Smooth muscle cell (in vitro differentiated cells): ENCODE data around the gene PCDHGB5. TPM values are rescaled to one million over a fixed set of nuclear protein-coding genes. Genes with fewer than 3 reads are reported as not detected.
A peak's percentile ranks its signal among the peaks of the same experiment; 100 is the strongest.
"Not testable (repeated sequence)": the region's sequence is repeated elsewhere in the genome, so short reads cannot be mapped to it uniquely, and the experiment has no call there.

Experiments
- DNase-seq: peaks from one replicate; lab custom pipeline; 2025; ENCODE audit not compliant: unreplicated experiment; lab: John Stamatoyannopoulos, UW
- H2AFZ ChIP-seq: fragments of 200-600 bp; sonication (generic); 2 replicates; pipeline ENCODE4 v1.6.0; 2016; ENCODE audit warnings: antibody characterized with exemption, low read depth, mild to moderate bottlenecking
- H3F3A ChIP-seq: fragments of 200-600 bp; sonication (generic); 2 replicates; pipeline ENCODE4 v1.6.0; 2017; ENCODE audit warnings: antibody characterized with exemption, low read depth
- H3K27ac ChIP-seq: fragments of 200-600 bp; sonication (generic); 2 replicates; pipeline ENCODE4 v1.5.1; 2016; ENCODE audit warnings: low read depth, mild to moderate bottlenecking
- H3K27me3 ChIP-seq: fragments of 200-600 bp; sonication (generic); 2 replicates; pipeline ENCODE4 v1.6.1; 2016; ENCODE audit warnings: low read depth, mild to moderate bottlenecking
- H3K36me3 ChIP-seq: fragments of 200-600 bp; sonication (generic); 2 replicates; pipeline ENCODE4 v1.5.1; 2016; ENCODE audit warnings: low read depth
- H3K4me1 ChIP-seq: fragments of 200-600 bp; sonication (generic); 2 replicates; pipeline ENCODE4 v1.5.1; 2016; ENCODE audit warnings: low read depth
- H3K4me2 ChIP-seq: fragments of 200-600 bp; sonication (generic); 2 replicates; pipeline ENCODE4 v1.6.0; 2016; ENCODE audit warnings: mild to moderate bottlenecking
- H3K4me3 ChIP-seq: fragments of 200-600 bp; sonication (generic); 2 replicates; pipeline ENCODE4 v1.5.1; 2016; ENCODE audit warnings: mild to moderate bottlenecking
- H3K79me2 ChIP-seq: fragments of 200-600 bp; sonication (generic); 2 replicates; pipeline ENCODE4 v1.6.0; 2016; ENCODE audit warnings: low read depth, mild to moderate bottlenecking
- H3K9ac ChIP-seq: fragments of 200-600 bp; sonication (generic); 2 replicates; pipeline ENCODE4 v1.6.0; 2016; ENCODE audit warnings: low read depth
- H3K9me3 ChIP-seq: fragments of 200-600 bp; sonication (generic); replicated peaks from 2 replicates; pipeline ENCODE4 v1.5.1; 2016; ENCODE audit warnings: low read depth
- H4K20me1 ChIP-seq: fragments of 200-600 bp; sonication (generic); 2 replicates; pipeline ENCODE4 v1.6.0; 2016; ENCODE audit warnings: low read depth
- WGBS: methylation state at CpG from one replicate; pipeline ENCODE4 v1.1.7; 2016; ENCODE audit warnings: low lambda C conversion rate; 5-methylcytosine and 5-hydroxymethylcytosine counted together
- polyA plus RNA-seq: library from polyadenylated mRNA; unstranded; fragments of >200 nt; fragmentation: Nextera tagmentation; extraction: Ambion mirVana; gene quantifications from 2 replicates; pipeline ENCODE4 v1.2.1, GENCODE V29; 2016
- total RNA-seq: library from RNA; depleted of rRNA; stranded (reverse); fragments of >200 nt; gene quantifications from 2 replicates; pipeline ENCODE4 v1.2.3, GENCODE V29; 2014
- TF ChIP-seq, protein P1 (sequence below): fragments of 200-600 bp; sonication (generic); IDR thresholded peaks from 2 replicates; pipeline ENCODE4 v1.5.1; 2017; ENCODE audit warnings: borderline replicate concordance, mild to moderate bottlenecking, antibody characterized with exemption; ENCODE audit not compliant: insufficient read depth, poor library complexity, severe bottlenecking

PCDHGB5 gene
- total and polyA plus RNA-seq, 2 experiments from 2014 or later, result 3.3 to 4.2 TPM

DNA sequence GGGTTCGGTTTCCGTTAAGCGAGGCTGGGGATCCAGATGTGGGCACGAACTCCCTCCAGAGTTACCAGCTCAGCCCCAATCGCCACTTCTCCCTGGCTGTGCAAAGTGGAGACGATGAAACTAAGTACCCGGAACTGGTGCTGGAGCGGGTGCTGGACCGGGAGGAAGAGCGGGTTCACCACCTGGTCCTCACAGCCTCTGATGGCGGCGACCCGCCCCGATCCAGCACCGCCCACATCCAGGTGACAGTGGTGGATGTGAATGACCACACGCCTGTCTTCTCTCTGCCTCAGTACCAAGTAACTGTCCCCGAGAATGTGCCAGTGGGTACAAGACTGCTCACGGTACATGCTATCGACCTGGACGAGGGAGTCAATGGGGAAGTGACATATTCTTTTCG lies 14.4 kb upstream of the PCDHGB5 start:
- WGBS, result 95% methylated on average over 21 of the region's 21 CpGs
- Histone ChIP-seq H3K36me3 (no peaks in the 10 kb centered on the region), H3K4me2 (no peak overlapping the region), H3K27ac (no peak overlapping the region), H3F3A (no peaks in the 10 kb centered on the region), H3K4me3 (no peak overlapping the region), H3K9ac (no peak overlapping the region), H2AFZ (no peak overlapping the region), H3K4me1 (no peaks in the 10 kb centered on the region), H4K20me1 (no peaks in the 10 kb centered on the region), H3K9me3 (peaks cover 2% of the 10 kb centered on the region), H3K79me2 (no peaks in the 10 kb centered on the region), H3K27me3 (no peaks in the 10 kb centered on the region)
- no peak for DNase-seq
- TF ChIP-seq, protein P1, sequence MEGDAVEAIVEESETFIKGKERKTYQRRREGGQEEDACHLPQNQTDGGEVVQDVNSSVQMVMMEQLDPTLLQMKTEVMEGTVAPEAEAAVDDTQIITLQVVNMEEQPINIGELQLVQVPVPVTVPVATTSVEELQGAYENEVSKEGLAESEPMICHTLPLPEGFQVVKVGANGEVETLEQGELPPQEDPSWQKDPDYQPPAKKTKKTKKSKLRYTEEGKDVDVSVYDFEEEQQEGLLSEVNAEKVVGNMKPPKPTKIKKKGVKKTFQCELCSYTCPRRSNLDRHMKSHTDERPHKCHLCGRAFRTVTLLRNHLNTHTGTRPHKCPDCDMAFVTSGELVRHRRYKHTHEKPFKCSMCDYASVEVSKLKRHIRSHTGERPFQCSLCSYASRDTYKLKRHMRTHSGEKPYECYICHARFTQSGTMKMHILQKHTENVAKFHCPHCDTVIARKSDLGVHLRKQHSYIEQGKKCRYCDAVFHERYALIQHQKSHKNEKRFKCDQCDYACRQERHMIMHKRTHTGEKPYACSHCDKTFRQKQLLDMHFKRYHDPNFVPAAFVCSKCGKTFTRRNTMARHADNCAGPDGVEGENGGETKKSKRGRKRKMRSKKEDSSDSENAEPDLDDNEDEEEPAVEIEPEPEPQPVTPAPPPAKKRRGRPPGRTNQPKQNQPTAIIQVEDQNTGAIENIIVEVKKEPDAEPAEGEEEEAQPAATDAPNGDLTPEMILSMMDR, result no peak

DNA sequence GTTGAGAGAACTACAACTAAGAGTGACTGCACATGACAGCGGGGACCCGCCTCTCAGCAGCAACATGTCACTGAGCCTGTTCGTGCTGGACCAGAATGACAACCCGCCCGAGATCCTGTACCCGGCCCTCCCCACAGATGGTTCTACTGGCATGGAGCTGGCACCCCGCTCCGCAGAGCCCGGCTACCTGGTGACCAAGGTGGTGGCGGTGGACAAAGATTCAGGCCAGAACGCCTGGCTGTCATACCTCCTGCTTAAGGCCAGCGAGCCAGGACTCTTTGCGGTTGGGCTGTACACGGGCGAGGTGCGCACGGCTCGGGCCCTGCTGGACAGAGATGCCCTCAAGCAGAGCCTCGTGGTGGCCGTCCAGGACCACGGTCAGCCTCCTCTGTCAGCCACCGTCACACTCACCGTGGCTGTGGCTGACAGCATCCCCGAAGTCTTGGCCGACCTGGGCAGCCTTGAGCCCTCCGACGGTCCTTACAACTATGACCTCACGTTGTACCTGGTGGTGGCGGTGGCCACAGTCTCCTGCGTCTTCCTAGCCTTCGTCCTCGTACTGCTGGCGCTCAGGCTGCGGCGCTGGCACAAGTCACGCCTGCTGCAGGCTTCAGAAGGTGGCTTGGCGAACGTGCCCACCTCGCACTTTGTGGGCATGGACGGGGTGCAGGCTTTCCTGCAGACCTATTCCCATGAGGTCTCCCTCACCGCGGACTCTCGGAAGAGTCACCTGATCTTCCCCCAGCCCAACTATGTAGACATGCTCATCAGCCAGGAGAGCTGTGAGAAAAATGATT lies 13.1 kb upstream of the PCDHGB5 start:
- H3F3A ChIP-seq, result no peaks in the 10 kb centered on the region
- no peaks in the 10 kb centered on the region for H3K36me3 ChIP-seq
- H3K27ac ChIP-seq, result no peak overlapping the region
- no peaks in the 10 kb centered on the region for H3K79me2 ChIP-seq
- no peaks in the 10 kb centered on the region for H3K4me1 ChIP-seq
- no peak overlapping the region for H3K9ac ChIP-seq
- H3K4me2 ChIP-seq, result no peak overlapping the region
- 95% methylated on average over 43 of the region's 43 CpGs for WGBS
- TF ChIP-seq, protein P1, result no peak
- no peaks in the 10 kb centered on the region for H4K20me1 ChIP-seq
- H2AFZ ChIP-seq, result no peak overlapping the region
- H3K9me3 ChIP-seq, result peaks cover 8% of the 10 kb centered on the region
- no peaks in the 10 kb centered on the region for H3K27me3 ChIP-seq
- no peak overlapping the region for H3K4me3 ChIP-seq
- no peak for DNase-seq

DNA sequence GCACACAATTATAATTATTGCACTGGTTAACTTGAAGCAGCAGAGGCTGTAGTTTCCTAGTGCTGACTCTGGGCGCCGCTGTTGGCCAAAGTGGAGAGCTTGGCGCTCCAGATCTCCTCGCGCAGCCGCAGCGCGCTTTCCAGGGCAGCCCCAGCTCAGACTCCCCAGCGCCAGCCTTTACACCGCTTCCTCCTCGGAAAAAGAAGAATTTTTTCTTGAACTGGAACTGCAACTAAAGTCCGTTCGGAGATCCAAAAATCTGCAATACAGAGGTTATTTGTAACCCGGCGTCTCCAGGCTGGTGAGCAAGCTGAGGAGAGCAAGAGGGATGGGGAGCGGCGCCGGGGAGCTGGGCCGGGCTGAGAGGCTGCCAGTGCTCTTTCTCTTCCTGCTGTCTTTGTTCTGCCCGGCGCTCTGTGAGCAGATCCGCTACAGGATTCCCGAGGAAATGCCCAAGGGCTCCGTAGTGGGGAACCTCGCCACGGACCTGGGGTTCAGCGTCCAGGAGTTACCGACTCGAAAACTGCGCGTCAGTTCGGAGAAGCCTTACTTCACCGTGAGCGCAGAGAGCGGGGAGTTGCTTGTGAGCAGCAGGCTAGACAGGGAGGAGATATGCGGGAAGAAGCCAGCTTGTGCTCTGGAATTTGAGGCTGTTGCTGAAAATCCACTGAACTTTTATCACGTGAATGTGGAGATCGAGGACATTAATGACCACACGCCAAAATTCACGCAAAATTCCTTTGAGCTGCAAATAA lies 10.0 kb upstream of the PCDHGB5 start, which contains the start of gene PCDHGB4:
TSS of gene PCDHGB4 (plus strand) at position 142 of the 755 bp plus-strand sequence. CDS start at position 329, 187 bp downstream.
- 22% methylated on average over 22 of the region's 40 CpGs for WGBS
- peak within 1 kb of the TSS; percentile 87 for H2AFZ ChIP-seq
- not testable (repeated sequence) for H3K4me1 ChIP-seq, H4K20me1 ChIP-seq, H3F3A ChIP-seq, H3K9ac ChIP-seq, H3K27ac ChIP-seq, DNase-seq, H3K27me3 ChIP-seq
- H3K79me2 ChIP-seq, result peaks cover 11% of the 10 kb centered on the region
- peaks cover 29% of the 10 kb centered on the region for H3K36me3 ChIP-seq
- peak within 1 kb of the TSS; percentile 67 for H3K4me3 ChIP-seq
- peaks cover 39% of the 10 kb centered on the region for H3K9me3 ChIP-seq
- TF ChIP-seq, protein P1, result peak; percentile 71
- peak within 1 kb of the TSS; percentile 82 for H3K4me2 ChIP-seq
